Endothelial cell (in vitro differentiated cells): ENCODE results near the gene TJP2. TPM values are rescaled to one million over a fixed set of nuclear protein-coding genes. Genes with fewer than 3 reads are reported as not detected.
"Not testable (repeated sequence)": the region's sequence is repeated elsewhere in the genome, so short reads cannot be mapped to it uniquely, and the experiment has no call there.

Source experiments
- DNase-seq: peaks from one replicate; pipeline ENCODE4 v3.0.0; 2021; ENCODE audit warnings: low spot score
- H3K27ac Mint-ChIP-seq: one replicate; pipeline ENCODE4 v1.8.0; 2021; ENCODE audit warnings: mixed read lengths, inconsistent platforms; ENCODE audit not compliant: unreplicated experiment
- H3K27me3 Mint-ChIP-seq: one replicate; pipeline ENCODE4 v1.8.0; 2021; ENCODE audit warnings: mild to moderate bottlenecking, moderate library complexity, mixed read lengths, inconsistent platforms; ENCODE audit not compliant: unreplicated experiment
- H3K36me3 Mint-ChIP-seq: one replicate; pipeline ENCODE4 v1.8.0; 2021; ENCODE audit warnings: mild to moderate bottlenecking, low read depth, mixed read lengths, inconsistent platforms; ENCODE audit not compliant: unreplicated experiment
- H3K4me1 Mint-ChIP-seq: one replicate; pipeline ENCODE4 v1.8.0; 2021; ENCODE audit warnings: mild to moderate bottlenecking, mixed read lengths, inconsistent platforms; ENCODE audit not compliant: unreplicated experiment
- H3K4me3 Mint-ChIP-seq: one replicate; pipeline ENCODE4 v1.8.0; 2021; ENCODE audit warnings: mild to moderate bottlenecking, mixed read lengths, inconsistent platforms; ENCODE audit not compliant: unreplicated experiment
- H3K9me3 Mint-ChIP-seq: one replicate; pipeline ENCODE4 v1.8.0; 2021; ENCODE audit warnings: mixed read lengths, inconsistent platforms; ENCODE audit not compliant: unreplicated experiment
- total RNA-seq: library from RNA; stranded (reverse); fragmentation: NEBNext Ultra II Directional; extraction: Animal tissue kit (Norgen Biotek cat#: 25700); gene quantifications from one replicate; pipeline ENCODE4 v1.2.1, GENCODE V29; 2021; ENCODE audit not compliant: unreplicated experiment
- TF ChIP-seq, protein P1 (sequence below): fragments of 200-600 bp; sonication (generic); IDR thresholded peaks from one replicate; pipeline ENCODE4 v1.5.0; 2021; ENCODE audit warnings: antibody characterized with exemption; ENCODE audit not compliant: unreplicated experiment

Gene TJP2
- total RNA-seq, 1 donor from 2014 or later = 198 TPM

DNA sequence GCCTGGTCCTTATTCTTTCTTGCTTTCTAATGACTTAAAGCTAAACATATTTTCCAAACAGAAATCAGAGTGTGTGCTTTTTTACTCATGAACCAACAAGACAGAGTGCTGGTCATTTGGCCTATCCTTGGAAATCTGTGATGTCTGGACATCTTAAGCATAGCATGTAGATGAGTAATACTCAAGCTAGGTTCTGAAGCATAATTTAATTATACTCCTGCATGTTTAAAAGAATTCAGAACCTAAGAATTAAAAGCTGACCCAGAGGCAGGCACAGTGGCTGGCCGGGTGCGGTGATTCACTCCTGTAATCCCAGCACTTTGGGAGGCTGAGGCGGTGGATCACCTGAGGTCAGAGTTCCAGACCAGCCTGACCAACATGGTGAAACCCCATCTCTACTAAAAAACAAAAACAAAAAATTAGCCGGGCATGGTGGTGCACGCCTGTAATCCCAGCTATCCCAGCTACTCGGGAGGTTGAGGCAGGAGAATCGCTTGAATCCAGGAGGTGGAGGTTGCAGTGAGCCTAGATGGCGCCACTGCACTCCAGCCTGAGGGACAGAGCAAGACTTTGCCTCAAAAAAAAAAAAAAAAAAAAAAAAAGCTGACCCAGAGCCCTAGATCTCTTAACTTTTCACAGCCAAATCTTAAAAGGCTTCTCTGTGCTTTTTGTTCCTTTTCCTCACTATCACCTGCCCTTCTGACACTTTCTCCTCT lies 16.2 kb upstream of the TJP2 start:
- Mint-ChIP-seq H3K4me3 (no peak overlapping the region), H3K9me3 (no peaks in the 10 kb centered on the region), H3K36me3 (peaks cover 39% of the 10 kb centered on the region), H3K4me1 (peaks cover 3% of the 10 kb centered on the region), H3K27ac (no peak overlapping the region), H3K27me3 (no peaks in the 10 kb centered on the region)
- DNase-seq = peak; percentile 36
- TF ChIP-seq, protein P1, sequence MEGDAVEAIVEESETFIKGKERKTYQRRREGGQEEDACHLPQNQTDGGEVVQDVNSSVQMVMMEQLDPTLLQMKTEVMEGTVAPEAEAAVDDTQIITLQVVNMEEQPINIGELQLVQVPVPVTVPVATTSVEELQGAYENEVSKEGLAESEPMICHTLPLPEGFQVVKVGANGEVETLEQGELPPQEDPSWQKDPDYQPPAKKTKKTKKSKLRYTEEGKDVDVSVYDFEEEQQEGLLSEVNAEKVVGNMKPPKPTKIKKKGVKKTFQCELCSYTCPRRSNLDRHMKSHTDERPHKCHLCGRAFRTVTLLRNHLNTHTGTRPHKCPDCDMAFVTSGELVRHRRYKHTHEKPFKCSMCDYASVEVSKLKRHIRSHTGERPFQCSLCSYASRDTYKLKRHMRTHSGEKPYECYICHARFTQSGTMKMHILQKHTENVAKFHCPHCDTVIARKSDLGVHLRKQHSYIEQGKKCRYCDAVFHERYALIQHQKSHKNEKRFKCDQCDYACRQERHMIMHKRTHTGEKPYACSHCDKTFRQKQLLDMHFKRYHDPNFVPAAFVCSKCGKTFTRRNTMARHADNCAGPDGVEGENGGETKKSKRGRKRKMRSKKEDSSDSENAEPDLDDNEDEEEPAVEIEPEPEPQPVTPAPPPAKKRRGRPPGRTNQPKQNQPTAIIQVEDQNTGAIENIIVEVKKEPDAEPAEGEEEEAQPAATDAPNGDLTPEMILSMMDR = no peak

DNA sequence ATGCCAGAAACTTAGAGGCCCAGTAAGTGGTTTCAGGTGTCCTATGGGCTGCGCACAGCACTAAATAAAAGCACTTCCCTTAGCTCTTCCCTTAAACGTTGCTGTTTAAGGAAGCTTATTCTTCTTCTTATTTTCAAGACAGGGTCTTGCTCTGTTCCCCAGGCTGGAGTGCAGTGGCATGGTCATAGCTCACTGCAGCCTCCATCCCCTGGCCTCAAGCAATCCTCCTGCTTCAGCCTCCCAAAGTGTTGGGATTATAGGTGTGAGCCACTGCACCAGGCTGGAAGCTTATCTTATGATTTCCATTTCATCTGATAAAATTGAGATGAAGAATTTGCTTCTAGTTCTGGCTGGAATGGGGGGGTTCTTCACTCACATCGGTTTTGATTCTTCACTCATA lies 15.6 kb upstream of the TJP2 start:
- TF ChIP-seq, protein P1 = no peak
- H3K27me3 Mint-ChIP-seq = no peaks in the 10 kb centered on the region
- no peaks in the 10 kb centered on the region for H3K9me3 Mint-ChIP-seq
- no peak for DNase-seq
- H3K4me1 Mint-ChIP-seq = peaks cover 3% of the 10 kb centered on the region
- peaks cover 39% of the 10 kb centered on the region for H3K36me3 Mint-ChIP-seq
- no peak overlapping the region for H3K27ac Mint-ChIP-seq
- H3K4me3 Mint-ChIP-seq = no peak overlapping the region

DNA sequence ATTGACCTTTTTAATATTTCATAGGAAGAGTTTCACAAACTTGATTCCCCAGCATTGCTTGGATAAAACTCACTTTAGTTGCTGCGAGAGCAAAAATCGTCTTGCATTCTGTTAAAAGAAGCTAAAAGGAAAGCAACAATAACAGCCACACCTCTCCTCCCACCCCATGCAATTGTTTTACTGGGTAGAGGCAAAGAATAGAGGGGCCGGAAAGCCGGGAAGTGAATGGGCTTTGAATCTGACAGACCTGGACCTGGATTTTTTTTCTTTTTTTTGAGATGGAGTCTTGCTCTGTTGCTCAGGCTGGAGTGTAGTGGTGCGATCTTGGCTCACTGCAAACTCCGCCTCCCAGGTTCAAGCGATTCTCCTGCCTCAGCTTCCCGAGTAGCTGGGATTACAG lies 9.5 kb upstream of the TJP2 start:
- not testable (repeated sequence) for DNase-seq, H3K27me3 Mint-ChIP-seq, H3K9me3 Mint-ChIP-seq, H3K4me3 Mint-ChIP-seq, H3K27ac Mint-ChIP-seq
- H3K4me1 Mint-ChIP-seq = peaks cover 15% of the 10 kb centered on the region
- peaks cover 38% of the 10 kb centered on the region for H3K36me3 Mint-ChIP-seq

DNA sequence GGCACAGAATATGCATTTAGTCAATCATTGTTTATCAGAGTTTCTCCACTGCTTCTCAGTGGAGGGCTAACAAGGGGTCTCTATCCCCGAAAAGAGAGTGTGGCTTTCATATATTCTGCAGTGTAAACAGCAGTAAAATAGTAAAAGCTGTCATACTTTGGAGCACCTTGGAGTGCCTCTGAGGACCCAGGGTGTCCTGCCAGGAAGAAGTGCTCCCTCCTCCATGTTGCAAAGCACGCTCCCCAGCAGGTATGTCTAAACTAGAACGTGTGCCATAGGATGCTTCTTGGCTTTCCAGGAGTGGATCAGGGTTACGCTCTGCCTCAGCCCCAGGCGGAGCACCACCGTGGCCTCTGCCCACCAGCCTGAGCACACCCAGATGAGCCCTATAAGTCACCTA lies 8.5 kb upstream of the TJP2 start:
- TF ChIP-seq, protein P1 = no peak
- Mint-ChIP-seq H3K4me1 (peaks cover 18% of the 10 kb centered on the region), H3K36me3 (peaks cover 29% of the 10 kb centered on the region), H3K9me3 (no peaks in the 10 kb centered on the region), H3K27ac (no peak overlapping the region), H3K4me3 (no peak overlapping the region), H3K27me3 (no peaks in the 10 kb centered on the region)
- no peak for DNase-seq

DNA sequence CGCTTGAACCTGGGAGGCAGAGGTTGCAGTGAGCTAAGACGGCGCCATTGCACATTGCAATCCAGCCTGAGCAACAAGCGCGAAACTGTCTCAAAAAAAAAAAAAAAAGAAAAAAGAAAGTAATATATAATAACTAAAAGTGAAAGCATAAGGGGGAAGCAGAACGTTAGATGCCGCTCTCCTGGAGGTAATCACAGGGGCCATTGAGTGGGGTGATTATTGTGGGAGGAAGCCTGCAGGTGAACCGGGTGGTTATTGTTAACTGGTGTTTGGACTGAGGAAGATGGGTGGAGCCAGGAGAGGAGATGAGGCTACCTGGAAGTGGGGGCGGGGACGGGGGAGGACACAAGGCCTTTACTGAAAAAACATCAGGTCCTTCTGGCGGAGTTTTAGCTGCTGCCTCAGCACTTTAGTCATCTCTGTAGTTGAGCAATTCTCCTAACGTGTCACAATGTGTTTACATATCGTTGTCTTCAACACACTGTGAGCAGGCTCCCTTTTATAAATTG lies 5.3 kb upstream of the TJP2 start:
- H3K27ac Mint-ChIP-seq = no peak overlapping the region
- H3K4me1 Mint-ChIP-seq = peaks cover 40% of the 10 kb centered on the region
- H3K36me3 Mint-ChIP-seq = peaks cover 29% of the 10 kb centered on the region
- peaks cover 5% of the 10 kb centered on the region for H3K27me3 Mint-ChIP-seq
- TF ChIP-seq, protein P1 = no peak
- H3K4me3 Mint-ChIP-seq = no peak overlapping the region
- no peaks in the 10 kb centered on the region for H3K9me3 Mint-ChIP-seq
- no peak for DNase-seq
